ENCODE data around the gene LCMT1.

Gene LCMT1

DNA sequence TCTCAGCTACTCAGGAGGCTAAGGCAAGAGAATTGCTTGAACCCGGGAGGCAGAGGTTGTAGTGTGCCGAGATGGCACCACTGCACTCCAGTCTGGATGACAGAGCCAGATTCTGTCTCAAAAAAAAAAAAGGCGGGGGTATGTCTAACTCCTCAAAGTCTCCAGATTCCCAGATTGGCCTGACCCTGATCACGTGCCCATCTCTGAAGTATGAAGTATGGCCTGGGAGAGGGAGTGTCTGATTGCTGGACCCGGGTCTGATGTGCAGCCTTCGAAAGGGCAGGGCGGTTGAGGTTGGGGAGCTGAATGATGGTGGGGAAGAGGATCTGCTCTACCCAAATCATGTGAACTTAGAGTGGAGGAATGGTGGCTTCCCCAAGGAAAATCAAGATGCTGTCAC is 87.9 kb downstream of the LCMT1 start:
- DNase-seq (ENCODE audit: low spot score), result no peak

DNA sequence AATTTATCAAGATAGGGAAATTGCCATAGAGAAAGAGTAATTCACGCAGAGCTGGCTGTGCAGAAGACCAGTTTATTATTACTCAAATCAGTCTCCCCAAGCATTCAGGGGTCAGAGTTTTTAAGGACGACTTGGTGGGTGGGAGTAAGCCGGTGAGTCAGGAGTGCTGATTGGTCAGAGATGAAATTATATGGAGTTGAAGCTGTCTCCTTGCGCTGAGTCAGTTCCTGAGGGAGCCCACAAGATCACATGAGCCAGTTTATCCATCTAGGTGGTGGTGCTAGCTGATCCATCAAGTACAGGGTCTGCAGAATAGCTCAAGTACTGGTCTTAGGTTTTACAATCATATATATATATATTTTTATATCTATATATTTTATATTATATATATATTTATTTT is 99.2 kb downstream of the LCMT1 start:
- no peak for DNase-seq (ENCODE audit: low spot score)

DNA sequence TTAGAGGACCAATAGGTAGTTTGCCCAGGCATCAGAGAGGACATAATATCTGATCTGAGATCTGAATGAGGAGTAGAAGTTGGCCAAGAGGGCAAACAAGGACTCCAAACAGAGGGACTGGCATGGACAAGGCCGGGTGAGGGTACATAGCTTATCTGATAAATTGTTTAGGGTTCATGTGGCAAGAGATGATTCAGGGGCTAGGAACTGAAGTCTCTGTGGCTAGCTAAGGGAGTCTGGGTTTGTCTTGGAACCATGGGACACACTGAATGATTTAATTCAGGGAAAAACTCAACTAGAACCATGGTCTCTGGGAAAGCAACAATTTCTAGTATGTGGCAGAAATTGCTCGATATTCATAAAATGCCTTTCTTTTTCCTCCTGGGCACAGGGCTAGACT is 101.1 kb downstream of the LCMT1 start:
- no peak for DNase-seq (ENCODE audit: low spot score)

DNA sequence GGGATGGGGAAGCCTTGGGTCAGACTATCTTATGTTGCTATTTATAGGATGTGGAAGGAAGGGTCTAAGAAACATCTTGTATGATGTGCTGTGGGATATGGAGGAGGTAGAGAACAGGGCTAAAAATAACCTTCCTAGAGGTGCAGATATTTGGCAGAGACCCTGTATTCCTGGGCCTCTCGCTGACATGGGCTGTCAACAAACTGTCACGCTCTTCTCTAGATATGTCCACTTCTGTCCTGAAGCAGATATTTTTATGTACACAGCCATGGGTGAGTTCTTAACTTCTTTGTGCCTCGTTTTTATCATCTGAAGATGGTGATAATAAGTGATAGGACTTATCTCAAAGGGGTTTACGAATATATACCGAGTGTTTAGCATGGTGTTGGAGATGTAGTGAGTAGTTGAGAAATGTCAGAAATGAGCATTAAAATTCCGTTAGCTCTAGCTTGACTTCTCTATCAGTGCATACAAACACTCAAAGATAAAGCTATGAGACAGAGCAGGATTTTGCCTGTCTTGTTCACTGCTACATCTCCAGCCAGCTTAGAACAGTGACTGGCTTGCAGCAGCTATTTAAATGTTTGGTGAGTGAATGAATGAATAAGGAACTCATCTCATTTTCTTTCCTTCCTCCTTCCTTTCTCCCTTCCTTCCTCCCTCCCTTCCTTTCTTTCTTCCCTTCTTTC is 102.3 kb downstream of the LCMT1 start:
- DNase-seq (ENCODE audit: low spot score), result no peak

DNA sequence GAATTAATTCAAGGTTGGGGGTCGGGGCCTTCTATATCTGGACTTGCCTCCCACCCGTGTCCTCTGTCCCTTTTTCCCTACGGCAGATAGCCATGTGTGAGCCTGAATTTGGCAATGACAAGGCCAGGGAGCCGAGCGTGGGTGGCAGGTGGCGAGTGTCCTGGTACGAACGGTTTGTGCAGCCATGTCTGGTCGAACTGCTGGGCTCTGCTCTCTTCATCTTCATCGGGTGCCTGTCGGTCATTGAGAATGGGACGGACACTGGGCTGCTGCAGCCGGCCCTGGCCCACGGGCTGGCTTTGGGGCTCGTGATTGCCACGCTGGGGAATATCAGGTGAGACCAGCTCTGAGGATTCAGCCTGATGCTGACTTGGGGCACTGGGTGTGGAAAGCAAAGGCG is 105.6 kb downstream of the LCMT1 start:
- no peak for DNase-seq (ENCODE audit: low spot score)

DNA sequence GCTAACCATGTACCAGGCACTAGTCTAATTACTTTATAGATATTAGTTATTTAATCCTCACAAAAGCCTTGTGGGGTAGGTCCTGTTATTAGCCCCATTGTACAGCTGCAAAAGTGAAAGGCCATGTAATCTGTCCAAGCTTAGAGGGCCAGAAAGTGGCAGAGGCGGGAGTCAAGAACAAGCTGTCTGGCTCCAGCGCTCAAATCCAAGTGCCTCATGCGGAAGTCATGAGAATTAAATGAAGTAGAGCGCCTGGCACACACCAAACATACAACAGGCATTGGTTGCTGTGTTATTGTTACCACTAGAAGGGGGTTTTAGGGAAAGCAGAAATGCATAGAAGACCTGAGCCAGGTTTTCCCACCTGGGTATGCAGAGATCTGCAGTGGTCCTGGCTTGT is 106.4 kb downstream of the LCMT1 start:
- no peak for DNase-seq (ENCODE audit: low spot score)

DNA sequence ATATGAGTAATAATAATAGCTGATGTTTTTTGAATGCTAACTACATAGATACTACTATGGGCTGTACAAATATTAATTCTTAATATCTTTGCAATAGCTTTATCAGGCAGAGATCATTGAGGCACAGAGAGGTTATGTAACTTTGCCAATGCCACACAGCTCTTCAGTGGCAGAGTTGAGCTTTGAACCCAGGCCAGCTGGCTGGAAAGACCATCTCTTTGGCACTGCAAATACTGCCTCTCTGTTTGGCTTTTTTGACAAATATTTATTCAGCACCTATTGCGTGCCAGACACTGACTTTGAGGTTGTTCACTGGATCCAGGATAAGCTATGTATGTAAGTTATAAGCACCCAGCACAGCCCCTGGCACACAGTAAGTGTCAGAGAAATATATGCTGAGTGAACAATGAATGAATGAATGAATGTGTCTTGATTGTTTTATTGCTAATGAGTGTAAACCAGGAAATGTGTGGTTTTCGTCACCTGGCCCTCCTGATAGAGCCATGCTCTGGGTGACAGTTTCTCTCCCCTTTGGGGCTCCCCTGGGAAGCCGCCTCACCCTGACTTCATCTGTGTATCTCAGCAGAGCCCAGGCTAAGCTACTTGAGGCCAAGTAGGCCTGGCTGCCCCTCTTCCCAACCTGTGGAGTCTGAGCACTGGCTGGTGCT is 107.7 kb downstream of the LCMT1 start:
- DNase-seq (ENCODE audit: low spot score), result no peak

DNA sequence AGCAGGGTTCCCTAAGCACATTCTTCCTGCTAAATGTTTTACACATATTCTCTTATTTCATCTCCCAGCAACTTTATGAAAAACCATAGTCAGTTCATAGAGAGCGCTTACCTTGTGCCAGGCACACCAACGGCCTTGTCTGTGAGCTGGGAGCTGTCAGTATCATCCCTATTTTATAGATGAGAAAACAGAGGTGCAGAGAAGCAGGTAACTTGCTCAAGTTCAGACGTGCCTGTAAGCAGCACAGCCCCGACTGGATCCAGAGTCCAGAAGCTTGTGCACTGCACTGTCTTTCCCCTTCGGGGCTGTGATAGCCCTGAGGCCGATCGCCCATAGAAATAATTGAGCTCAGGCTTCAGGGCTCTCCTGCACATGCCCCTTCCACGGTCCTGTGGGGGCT is 111.4 kb downstream of the LCMT1 start:
- no peak for DNase-seq (ENCODE audit: low spot score)

DNA sequence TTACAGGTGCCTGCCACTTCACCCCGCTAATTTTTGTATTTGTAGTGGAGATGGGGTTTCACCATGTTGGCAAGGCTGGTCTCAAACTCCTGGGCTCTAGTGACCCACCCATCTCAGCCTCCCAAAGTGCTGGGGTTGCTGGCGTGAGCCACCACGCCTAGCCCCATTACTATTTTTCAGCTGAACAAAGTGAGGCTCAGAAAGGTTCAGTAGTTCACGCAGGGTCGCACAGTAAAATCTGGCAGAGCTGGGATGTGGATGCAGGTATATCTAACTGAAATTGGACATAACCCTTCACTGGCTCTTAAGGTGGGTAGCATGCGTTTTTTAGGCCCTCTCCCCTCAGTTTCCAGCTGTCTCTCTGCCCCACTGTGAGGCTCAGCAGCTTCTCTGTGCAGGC is 112.4 kb downstream of the LCMT1 start:
- DNase-seq (ENCODE audit: low spot score), result no peak

DNA sequence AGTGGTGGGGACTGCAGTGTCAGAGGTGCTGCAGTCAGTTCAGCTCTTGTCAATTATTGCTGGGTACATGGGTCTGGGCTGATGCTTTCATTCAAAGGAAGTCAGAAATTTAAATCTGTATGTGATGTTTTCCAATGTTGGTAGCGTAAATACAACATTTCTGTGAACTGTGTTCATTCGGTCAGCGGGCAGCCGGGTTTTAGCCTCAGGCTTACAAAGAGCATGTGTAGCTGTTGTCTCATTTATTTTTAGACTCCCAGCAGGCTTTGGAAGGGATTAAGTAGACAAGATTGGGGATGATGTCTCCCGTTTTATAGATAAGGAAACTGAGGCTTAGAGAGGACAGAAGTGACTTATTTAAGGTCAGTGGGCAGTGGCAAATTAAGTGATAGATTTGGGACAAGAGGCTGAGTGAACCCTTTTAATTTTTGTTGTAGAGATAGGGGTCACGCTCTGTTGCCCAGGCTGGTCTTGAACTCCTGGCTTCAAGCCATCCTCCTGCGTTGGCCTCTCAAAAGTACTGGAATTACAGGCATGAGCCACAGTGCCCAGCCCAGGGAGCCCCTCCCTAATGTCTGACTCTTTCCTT is 113.3 kb downstream of the LCMT1 start:
- no peak for DNase-seq (ENCODE audit: low spot score)
